H9 (cell line): Measurements from ENCODE around the gene RHBDL1. TPM values are rescaled to one million over a fixed set of nuclear protein-coding genes. Genes with fewer than 3 reads are reported as not detected.

Source experiments
- DNase-seq: peaks from one replicate; pipeline ENCODE4 v3.0.0-alpha.2; 2017
- H2AFZ ChIP-seq: one replicate; pipeline ENCODE4 v1.6.1; 2013; ENCODE audit warnings: mild to moderate bottlenecking, low read length, control low read depth, moderate library complexity
- H2AK5ac ChIP-seq: 2 replicates; pipeline ENCODE4 v1.6.1; 2013; ENCODE audit warnings: low read length, control low read depth, mixed read lengths; ENCODE audit not compliant: insufficient read length
- H2BK120ac ChIP-seq: one replicate; pipeline ENCODE4 v1.6.1; 2013; ENCODE audit warnings: low read depth, mild to moderate bottlenecking, low read length, control low read depth, inconsistent platforms; ENCODE audit not compliant: poor library complexity, severe bottlenecking
- H2BK12ac ChIP-seq: 2 replicates; pipeline ENCODE4 v1.6.1; 2013; ENCODE audit warnings: low read length, control low read depth, mixed read lengths, low read depth; ENCODE audit not compliant: insufficient read length
- H2BK15ac ChIP-seq: 2 replicates; pipeline ENCODE4 v1.6.1; 2013; ENCODE audit warnings: low read depth, low read length, control low read depth
- H2BK20ac ChIP-seq: one replicate; pipeline ENCODE4 v1.6.1; 2013; ENCODE audit warnings: low read depth, mild to moderate bottlenecking, low read length, control low read depth, inconsistent platforms; ENCODE audit not compliant: poor library complexity, severe bottlenecking
- H2BK5ac ChIP-seq: 2 replicates; pipeline ENCODE4 v1.6.1; 2013; ENCODE audit warnings: low read length, control low read depth, mixed read lengths; ENCODE audit not compliant: insufficient read length
- H3K14ac ChIP-seq: 2 replicates; pipeline ENCODE4 v1.6.1; 2013; ENCODE audit warnings: low read length, control low read depth; ENCODE audit not compliant: insufficient read depth
- H3K18ac ChIP-seq: 2 replicates; pipeline ENCODE4 v1.6.1; 2013; ENCODE audit warnings: low read depth, mild to moderate bottlenecking, mixed read lengths, low read length, control low read depth; ENCODE audit not compliant: insufficient read length
- H3K23ac ChIP-seq: 2 replicates; pipeline ENCODE4 v1.6.1; 2013; ENCODE audit warnings: low read length, control low read depth, mixed read lengths, low read depth; ENCODE audit not compliant: insufficient read length
- H3K23me2 ChIP-seq: 2 replicates; pipeline ENCODE4 v1.6.1; 2013; ENCODE audit warnings: low read depth, mild to moderate bottlenecking, mixed read lengths, low read length, control low read depth; ENCODE audit not compliant: insufficient read length, poor library complexity, severe bottlenecking
- H3K27ac ChIP-seq: 2 replicates; pipeline ENCODE4 v1.5.1; 2013; ENCODE audit warnings: low read length, control low read depth, mixed read lengths, low read depth; ENCODE audit not compliant: insufficient read length
- H3K27me3 ChIP-seq: 2 replicates; pipeline ENCODE4 v1.6.1; 2013; ENCODE audit warnings: low read length, control low read depth, inconsistent platforms; ENCODE audit not compliant: insufficient read depth
- H3K4ac ChIP-seq: 2 replicates; pipeline ENCODE4 v1.6.1; 2013; ENCODE audit warnings: low read depth, mild to moderate bottlenecking, control low read depth, inconsistent platforms, low read length, moderate library complexity
- H3K4me1 ChIP-seq: 2 replicates; pipeline ENCODE4 v1.6.1; 2013; ENCODE audit warnings: low read length, control low read depth, inconsistent platforms; ENCODE audit not compliant: insufficient read depth
- H3K4me2 ChIP-seq: 2 replicates; pipeline ENCODE4 v1.6.1; 2013; ENCODE audit warnings: low read length, control low read depth, mixed read lengths; ENCODE audit not compliant: insufficient read length, insufficient read depth
- H3K56ac ChIP-seq: 2 replicates; pipeline ENCODE4 v1.6.1; 2013; ENCODE audit warnings: low read depth, mild to moderate bottlenecking, mixed read lengths, low read length, control low read depth; ENCODE audit not compliant: insufficient read length
- H3K79me1 ChIP-seq: 2 replicates; pipeline ENCODE4 v1.6.1; 2013; ENCODE audit warnings: low read depth, mild to moderate bottlenecking, moderate library complexity, low read length, control low read depth, inconsistent platforms; ENCODE audit not compliant: insufficient read depth, poor library complexity, severe bottlenecking
- H3K79me2 ChIP-seq: 2 replicates; pipeline ENCODE4 v1.6.1; 2013; ENCODE audit warnings: low read length, control low read depth, inconsistent platforms; ENCODE audit not compliant: insufficient read depth
- H3K9ac ChIP-seq: 2 replicates; pipeline ENCODE4 v1.6.1; 2013; ENCODE audit warnings: low read length, control low read depth, mixed read lengths; ENCODE audit not compliant: insufficient read length; ENCODE audit errors: extremely low read depth
- H3K9me3 ChIP-seq: one replicate; pipeline ENCODE4 v1.6.1; 2013; ENCODE audit warnings: low read depth, low read length, inconsistent platforms; ENCODE audit not compliant: control insufficient read depth
- H3T11ph ChIP-seq: one replicate; pipeline ENCODE4 v1.6.1; 2013; ENCODE audit warnings: mild to moderate bottlenecking, low read length, control low read depth, inconsistent platforms
- H4K20me1 ChIP-seq: one replicate; pipeline ENCODE4 v1.6.1; 2013; ENCODE audit not compliant: control insufficient read depth, insufficient read length, insufficient read depth
- H4K5ac ChIP-seq: 2 replicates; pipeline ENCODE4 v1.6.1; 2013; ENCODE audit warnings: low read depth, mild to moderate bottlenecking, mixed read lengths, low read length, control low read depth; ENCODE audit not compliant: insufficient read length
- H4K8ac ChIP-seq: replicated peaks from 2 replicates; pipeline ENCODE4 v1.6.1; 2013; ENCODE audit warnings: low read length, control low read depth, mixed read lengths, low read depth; ENCODE audit not compliant: insufficient read length
- H4K91ac ChIP-seq: 2 replicates; pipeline ENCODE4 v1.6.1; 2013; ENCODE audit warnings: low read depth, mild to moderate bottlenecking, moderate library complexity, mixed read lengths, low read length, control low read depth; ENCODE audit not compliant: insufficient read length
- H3K27ac Mint-ChIP-seq, 3 experiments: 2 replicates in 2 of 3; 3 replicates in 1 of 3; pipeline ENCODE4 v1.8.0; 2020 to 2021; ENCODE audit warnings: mixed read lengths in 3 of 3, mild to moderate bottlenecking in 1 of 3, moderate library complexity in 1 of 3
- H3K27me3 Mint-ChIP-seq: 2 replicates; pipeline ENCODE4 v1.8.0; 2021; ENCODE audit warnings: low read depth, mild to moderate bottlenecking, moderate library complexity, mixed read lengths
- H3K36me3 Mint-ChIP-seq, 3 experiments: 2 replicates in 2 of 3; 3 replicates in 1 of 3; pipeline ENCODE4 v1.8.0; 2020 to 2021; ENCODE audit warnings: low read depth in 3 of 3, mixed read lengths in 3 of 3; ENCODE audit not compliant: insufficient read depth in 1 of 3
- H3K4me1 Mint-ChIP-seq, 2 experiments: 2 replicates each; pipeline ENCODE4 v1.8.0; 2020; ENCODE audit warnings: mixed read lengths in 2 of 2
- H3K4me3 Mint-ChIP-seq, 2 experiments: 2 replicates in 1 of 2; 3 replicates in 1 of 2; pipeline ENCODE4 v1.8.0; 2020 to 2021; ENCODE audit warnings: mild to moderate bottlenecking in 2 of 2, mixed read lengths in 2 of 2, moderate library complexity in 1 of 2
- H3K9me3 Mint-ChIP-seq, 2 experiments: 2 replicates in 1 of 2; 3 replicates in 1 of 2; pipeline ENCODE4 v1.8.0; 2020; ENCODE audit warnings: mild to moderate bottlenecking in 2 of 2, mixed read lengths in 2 of 2, moderate library complexity in 1 of 2
- CTCF ChIP-seq: fragments of 200-600 bp; sonication (generic); conservative IDR thresholded peaks from 3 replicates; pipeline ENCODE4 v1.8.0; 2021; ENCODE audit warnings: antibody characterized with exemption, mild to moderate bottlenecking
- WGBS: extraction: QIAGEN DNeasy Blood & Tissue Kit; methylation state at CpG from one replicate; pipeline ENCODE4 v1.1.7; 2013; ENCODE audit warnings: missing lambda C conversion rate, low lambda C conversion rate, mixed read lengths; ENCODE audit not compliant: insufficient read length; ENCODE audit errors: extremely low coverage; 5-methylcytosine and 5-hydroxymethylcytosine counted together
- total RNA-seq: library from RNA; stranded (reverse); gene quantifications from 2 replicates; pipeline ENCODE4 v1.2.1, GENCODE V29; 2021

The RHBDL1 gene
- total RNA-seq, 1 experiment from 2014 or later, result 7.6 TPM

- Histone ChIP-seq H4K91ac (no peak overlapping the region), H2BK20ac (no peak overlapping the region), H3K27ac (no peak overlapping the region), H3K9me3 (no peaks in the 10 kb centered on the region), H3K14ac (no peak overlapping the region), H2BK15ac (no peak overlapping the region), H3K79me1 (no peaks in the 10 kb centered on the region), H3K56ac (no peak overlapping the region), H3K79me2 (no peaks in the 10 kb centered on the region), H3K23me2 (peaks cover 12% of the 10 kb centered on the region), H4K8ac (no peak overlapping the region), H3K4ac (no peak overlapping the region), H2AFZ (no peak overlapping the region), H4K5ac (no peak overlapping the region), H3K18ac (no peak overlapping the region), H2AK5ac (no peak overlapping the region), H2BK120ac (no peak overlapping the region), H3K4me1 (no peaks in the 10 kb centered on the region), H4K20me1 (no peaks in the 10 kb centered on the region), H3K9ac (no peak overlapping the region), H3K27me3 (peaks cover 21% of the 10 kb centered on the region; the same call in 1 of the 2 replicates), H2BK12ac (no peak overlapping the region), H3K4me2 (no peak overlapping the region), H3T11ph (no peak overlapping the region), H3K23ac (no peak overlapping the region), H2BK5ac (no peak overlapping the region)
- no peak for DNase-seq
- WGBS, result no CpG with 5 or more reads among the region's 12 CpGs
- TF ChIP-seq CTCF, result no peak
- Mint-ChIP-seq H3K36me3 (no peaks in the 10 kb centered on the region), H3K4me3 (no peak overlapping the region), H3K4me1 (peaks cover 4 to 13% of the 10 kb centered on the region in 2 experiments), H3K27ac (no peak overlapping the region), H3K9me3 (peaks cover 0 to 2% of the 10 kb centered on the region in 2 experiments; a peak in 2 of 5 replicates), H3K27me3 (peaks cover 79% of the 10 kb centered on the region)
Measured at GRCh38 chr16:711084-711483, 35.6 kb downstream of the RHBDL1 start.
